IPS DF 4.7 (cell line): ENCODE data around the gene ERBB4.

Experiments used
- DNase-seq: peaks from one replicate; pipeline ENCODE4 v3.0.0-alpha.2; 2013; ENCODE audit warnings: low spot score; ENCODE audit errors: extremely low read depth

Gene ERBB4

GRCh38 chr2:212088353-212088752, 450.2 kb downstream of the ERBB4 start:
- no peak for DNase-seq

- no peak for DNase-seq
Observed at GRCh38 chr2:212083492-212083891, 455.1 kb downstream of the ERBB4 start.

- DNase-seq, result no peak
Observed at GRCh38 chr2:212078103-212078502, 460.5 kb downstream of the ERBB4 start.

- DNase-seq, result no peak
Observed at GRCh38 chr2:212076456-212076855, 462.1 kb downstream of the ERBB4 start.

- DNase-seq, result no peak
Observed at GRCh38 chr2:212073360-212073759, 465.2 kb downstream of the ERBB4 start.

GRCh38 chr2:212066546-212066945, 472.1 kb downstream of the ERBB4 start:
- no peak for DNase-seq

- DNase-seq, result no peak
Observed at GRCh38 chr2:212064318-212064717, 474.3 kb downstream of the ERBB4 start.

- DNase-seq, result no peak
Observed at GRCh38 chr2:212052412-212053159, 486.0 kb downstream of the ERBB4 start.

- no peak for DNase-seq
Observed at GRCh38 chr2:212050871-212051270, 487.7 kb downstream of the ERBB4 start.

- no peak for DNase-seq
Observed at GRCh38 chr2:212042562-212042961, 496.0 kb downstream of the ERBB4 start.

GRCh38 chr2:212037062-212037461, 501.5 kb downstream of the ERBB4 start:
- DNase-seq, result no peak

GRCh38 chr2:212034841-212035585, 503.6 kb downstream of the ERBB4 start:
- no peak for DNase-seq

- no peak for DNase-seq
Observed at GRCh38 chr2:212033888-212034287, 504.7 kb downstream of the ERBB4 start.

GRCh38 chr2:212032536-212033219, 505.9 kb downstream of the ERBB4 start:
- DNase-seq, result no peak

GRCh38 chr2:212032032-212032431, 506.6 kb downstream of the ERBB4 start:
- DNase-seq, result no peak

GRCh38 chr2:212030709-212031108, 507.9 kb downstream of the ERBB4 start:
- DNase-seq, result no peak

GRCh38 chr2:212028798-212029394, 509.7 kb downstream of the ERBB4 start:
- no peak for DNase-seq

GRCh38 chr2:212027681-212028628, 510.6 kb downstream of the ERBB4 start:
- DNase-seq, result no peak

GRCh38 chr2:212024040-212024439, 514.6 kb downstream of the ERBB4 start:
- no peak for DNase-seq

GRCh38 chr2:212022966-212023365, 515.6 kb downstream of the ERBB4 start:
- DNase-seq, result no peak

- no peak for DNase-seq
Observed at GRCh38 chr2:212021947-212022346, 516.7 kb downstream of the ERBB4 start.
